Amygdala (tissue), 56 donors: ENCODE measurements around the gene NOD1.

ENCODE experiments used
- DNase-seq, 56 donors: peaks; one replicate each; lab custom pipeline; 2025; lab: John Stamatoyannopoulos, UW

NOD1 gene

GRCh38 chr7:30471205-30471604 is 7.4 kb downstream of the NOD1 start:
- DNase-seq, result no peak

GRCh38 chr7:30470771-30471170 is 7.8 kb downstream of the NOD1 start:
- peak in 1 of 56 donors; percentile 17 for DNase-seq

- no peak for DNase-seq
Measured at GRCh38 chr7:30470163-30470770, 8.3 kb downstream of the NOD1 start.

DNA sequence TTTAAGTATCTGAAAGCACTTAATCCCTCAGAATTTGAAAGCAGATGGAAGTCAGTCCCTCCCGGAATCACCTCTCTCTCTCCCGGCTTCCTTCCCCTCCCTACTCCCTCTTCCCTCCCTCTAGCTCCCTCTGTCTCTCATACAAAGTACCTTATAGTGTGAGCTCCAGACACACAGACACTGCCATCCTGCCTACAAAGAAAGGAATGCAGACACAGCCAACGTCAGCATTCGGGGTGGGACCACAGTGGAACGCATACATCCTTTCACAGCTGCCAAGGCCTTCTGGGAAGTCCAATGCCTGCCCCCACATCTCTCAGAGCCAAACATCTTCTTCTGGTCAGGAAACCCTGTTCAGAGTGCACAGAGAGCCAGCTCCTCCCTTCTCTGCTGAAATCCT is 9.3 kb downstream of the NOD1 start:
- DNase-seq, result peak in 9 of 56 donors; percentile 14 to 61 (median 22)

DNA sequence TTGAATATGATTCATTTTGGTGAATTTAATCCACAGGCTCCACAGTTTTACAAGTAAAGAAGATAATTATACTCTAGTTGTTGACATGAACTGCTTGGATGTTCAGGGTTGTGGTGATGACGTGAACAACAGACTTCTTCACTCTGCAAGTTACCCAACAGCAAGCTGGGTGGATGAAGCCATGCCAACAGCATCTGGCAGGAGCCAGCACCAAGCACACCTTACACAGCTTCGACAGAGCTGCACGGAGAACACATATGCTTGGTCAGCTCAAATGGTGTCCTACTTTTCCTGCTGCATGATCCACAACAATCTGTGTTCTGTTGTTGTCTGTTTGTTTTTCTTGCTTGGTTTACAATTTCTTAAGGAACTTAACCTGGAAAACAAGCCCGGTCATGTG is 9.8 kb downstream of the NOD1 start:
- DNase-seq, result no peak

- DNase-seq, result no peak
Measured at GRCh38 chr7:30468041-30468440, 10.5 kb downstream of the NOD1 start.

DNA sequence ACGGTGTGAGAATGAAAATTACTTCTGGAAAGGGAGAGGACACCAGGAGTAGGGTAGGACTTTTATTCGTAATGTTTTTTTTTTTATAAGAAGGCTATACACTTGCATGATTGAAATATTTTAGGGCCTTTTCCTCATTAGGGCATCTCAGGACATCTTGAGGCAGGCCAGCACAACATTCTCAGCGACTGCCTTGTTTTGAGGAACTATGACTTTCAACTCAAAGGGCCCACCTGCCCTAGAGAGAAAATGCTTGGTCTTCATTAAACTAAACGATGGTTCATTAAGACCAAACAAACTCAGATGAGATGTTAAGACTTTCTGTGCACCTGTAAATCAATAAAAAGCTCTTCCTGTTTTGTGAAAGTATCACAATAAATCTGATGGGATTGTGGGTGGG is 11.3 kb downstream of the NOD1 start:
- no peak for DNase-seq

- peak in 1 of 56 donors; percentile 27 for DNase-seq
Measured at GRCh38 chr7:30466266-30466665, 12.3 kb downstream of the NOD1 start.

GRCh38 chr7:30465811-30466180 is 12.8 kb downstream of the NOD1 start:
- peak in 1 of 56 donors; percentile 13 for DNase-seq

- DNase-seq, result no peak
Measured at GRCh38 chr7:30465046-30465810, 13.4 kb downstream of the NOD1 start.

DNA sequence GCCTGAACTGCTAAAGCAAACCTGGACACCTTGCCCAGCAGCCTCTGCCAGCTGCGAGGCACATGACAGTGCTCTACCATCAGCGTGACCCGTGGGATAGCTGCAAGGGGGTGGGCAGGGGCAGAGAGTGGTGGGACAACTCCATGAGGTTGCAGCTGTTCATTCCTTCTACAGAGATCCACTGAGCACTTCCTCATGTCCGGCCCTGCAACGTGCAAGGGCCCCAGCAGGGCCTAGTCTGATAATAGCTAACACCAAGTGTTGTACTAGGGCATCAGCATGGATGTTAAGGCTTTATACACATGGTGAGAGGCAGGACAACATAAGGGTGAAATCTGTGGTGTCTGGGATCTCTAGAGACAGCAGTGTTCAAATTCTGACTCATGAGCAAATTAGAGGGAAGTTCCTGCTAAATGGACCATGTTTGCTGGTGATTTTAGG is 14.3 kb downstream of the NOD1 start:
- no peak for DNase-seq

GRCh38 chr7:30463405-30464145 is 15.0 kb downstream of the NOD1 start:
- DNase-seq, result no peak

- DNase-seq, result no peak
Measured at GRCh38 chr7:30462179-30462578, 16.4 kb downstream of the NOD1 start.

DNA sequence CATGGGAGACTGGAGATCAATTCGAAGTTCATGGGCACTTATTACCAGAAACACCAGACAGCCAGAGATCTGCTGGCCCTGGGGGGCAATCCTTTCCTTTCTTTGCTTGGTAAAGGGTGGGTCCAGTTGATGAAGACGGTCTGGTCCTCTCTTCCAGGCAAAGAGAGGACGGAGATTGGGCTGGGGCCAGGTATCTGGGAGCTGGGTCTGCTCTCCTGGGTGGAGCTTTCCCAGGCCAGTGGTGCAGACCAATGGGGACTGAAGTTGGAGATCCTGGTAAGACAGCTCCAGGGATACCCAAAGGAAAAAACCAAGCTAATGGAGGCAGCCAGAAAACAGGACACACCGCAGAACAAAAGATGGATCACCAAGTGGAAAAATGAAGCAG is 18.3 kb downstream of the NOD1 start:
- DNase-seq, result no peak

- peak in 1 of 56 donors; percentile 30 for DNase-seq
Measured at GRCh38 chr7:30459591-30460245, 18.9 kb downstream of the NOD1 start.

- no peak for DNase-seq
Measured at GRCh38 chr7:30458311-30458710, 20.3 kb downstream of the NOD1 start.

DNA sequence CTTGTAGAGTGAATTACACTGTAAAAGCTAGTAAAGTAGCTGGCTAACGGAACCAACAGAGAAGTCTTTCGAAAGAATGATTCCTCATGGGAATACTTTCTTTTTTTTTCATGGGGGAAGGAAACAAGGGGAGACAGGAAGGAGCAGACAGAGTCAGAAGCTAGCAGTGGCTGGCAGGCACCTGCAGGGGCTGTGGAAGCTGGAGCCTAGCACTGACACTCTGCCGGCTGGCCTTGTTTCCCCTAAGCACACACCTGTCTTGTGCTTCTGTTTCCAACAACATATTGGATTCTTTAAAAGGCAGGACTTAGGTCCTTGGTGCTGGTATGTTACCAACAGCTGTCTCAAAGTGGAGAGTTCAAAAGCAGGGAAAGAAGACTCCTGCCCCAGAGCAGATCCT is 24.7 kb downstream of the NOD1 start:
- no peak for DNase-seq

GRCh38 chr7:30453016-30453415 is 25.6 kb downstream of the NOD1 start:
- DNase-seq, result no peak

GRCh38 chr7:30452280-30452930 is 26.2 kb downstream of the NOD1 start:
- DNase-seq, result no peak

- DNase-seq, result no peak
Measured at GRCh38 chr7:30451539-30452279, 26.9 kb downstream of the NOD1 start.
